A204.1 (cell line): ENCODE results near the gene NUP43.
A peak's percentile ranks its signal among the peaks of the same experiment; 100 is the strongest.
"Not testable (repeated sequence)": the region's sequence is repeated elsewhere in the genome, so short reads cannot be mapped to it uniquely, and the experiment has no call there.

Experiments used
- FAIRE-seq: peaks from 2 replicates; lab custom pipeline; 2012; peaks lifted over from hg19 to GRCh38; lab: Jason Lieb, UNC

Gene NUP43

DNA sequence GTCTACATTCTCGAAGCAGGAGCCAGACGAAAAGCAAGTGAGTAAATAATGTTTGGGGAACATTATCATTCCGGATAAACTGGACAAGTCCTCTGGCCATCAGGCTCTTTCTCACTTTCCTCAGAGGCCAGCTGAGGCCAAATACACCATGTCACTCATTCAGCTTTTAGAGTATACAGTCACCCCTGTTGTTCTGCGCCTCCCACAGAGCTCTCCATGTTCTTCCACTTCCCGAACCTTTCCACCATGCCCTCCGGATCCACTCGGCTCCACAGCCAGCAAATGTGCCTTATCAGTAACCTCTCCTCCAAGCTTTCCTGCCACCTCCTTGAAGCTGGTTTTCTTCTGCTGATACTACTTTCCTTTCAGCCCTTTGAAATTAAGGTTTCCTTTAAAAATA lies 60.1 kb downstream of the NUP43 start:
- FAIRE-seq, result no peak

DNA sequence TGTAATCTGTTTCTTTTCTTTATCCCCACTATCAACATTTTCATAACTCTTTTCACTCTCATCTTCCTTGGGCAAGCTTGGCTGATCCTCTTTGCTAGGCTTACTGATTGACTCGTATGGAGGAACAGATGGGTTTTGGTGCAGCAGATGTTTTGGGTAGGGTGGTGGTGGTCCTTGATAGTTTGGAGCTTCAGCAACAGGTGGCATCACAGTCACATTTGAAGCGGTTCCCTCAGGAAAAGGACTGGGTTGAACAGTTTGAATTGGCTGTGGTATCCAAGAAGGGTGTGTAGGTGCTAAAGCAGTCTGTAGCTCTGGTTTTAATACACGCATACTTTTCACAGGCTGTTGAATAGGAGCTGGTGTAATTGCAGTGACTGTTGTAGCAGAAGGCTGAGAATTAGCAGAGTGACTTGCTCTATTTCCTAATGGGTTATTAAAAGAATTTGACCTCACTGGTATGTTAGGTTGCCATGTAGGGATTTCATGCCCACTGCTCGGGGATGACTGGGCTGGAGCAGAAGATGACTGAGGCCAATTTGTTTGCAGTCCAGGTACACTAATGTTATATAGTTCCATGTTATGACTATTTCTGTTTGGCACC lies 63.0 kb downstream of the NUP43 start:
- no peak for FAIRE-seq

- FAIRE-seq, result not testable (repeated sequence)
Observed at GRCh38 chr6:149681845-149682244, 64.5 kb downstream of the NUP43 start.

- peak; percentile 9 for FAIRE-seq
Observed at GRCh38 chr6:149681209-149681608, 65.1 kb downstream of the NUP43 start.

DNA sequence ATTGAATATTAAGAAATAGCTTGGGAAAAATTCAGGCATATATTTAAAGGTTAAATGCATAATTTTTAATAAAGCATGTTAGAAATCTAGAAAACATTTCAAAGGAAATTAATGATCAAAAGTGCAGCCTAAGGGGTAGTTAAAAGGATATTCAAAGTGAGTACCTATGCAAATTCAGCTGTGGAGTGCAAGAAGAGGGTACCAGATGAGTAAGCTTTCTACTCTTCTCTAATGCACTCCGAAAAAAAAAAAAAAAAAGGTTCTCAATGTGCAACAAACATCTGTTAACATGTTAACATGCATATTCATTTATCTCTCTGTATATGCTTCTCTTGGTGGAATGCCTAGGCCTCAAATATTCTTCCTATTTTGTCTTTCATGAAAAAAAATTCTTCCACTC lies 65.8 kb downstream of the NUP43 start:
- no peak for FAIRE-seq
